Tibial nerve (tissue), 3 donors: ENCODE measurements around the gene SCAMP2.

Experiments
- CTCF ChIP-seq, 5 experiments: fragments of 200-600 bp in 3 of 5; fragments of 450-650 bp in 2 of 5; sonication (generic) in 3 of 5; IDR thresholded peaks; one replicate each; pipeline ENCODE4 v1.5.1; 2016 to 2019; ENCODE audit warnings: antibody characterized with exemption in 5 of 5, mild to moderate bottlenecking in 3 of 5, moderate library complexity in 2 of 5
- POLR2A ChIP-seq, 2 donors: fragments of 450-650 bp; IDR thresholded peaks; one replicate each; pipeline ENCODE4 v1.6.1; 2017; ENCODE audit warnings: antibody characterized with exemption in 2 of 2, mild to moderate bottlenecking in 2 of 2, moderate library complexity in 2 of 2

- TF ChIP-seq CTCF (IDR thresholded peaks at IDR 0.05) (no peak), POLR2A (IDR thresholded peaks at IDR 0.05) (no peak)
Measured at GRCh38 chr15:74870436-74871215, 2.5 kb downstream of the SCAMP2 start.
